GM18498 (cell line): Measurements from ENCODE around the gene HMGN5.
A peak's percentile ranks its signal among the peaks of the same experiment; 100 is the strongest.

Experiments
- ATAC-seq: cut with Tn5 transposase; IDR thresholded peaks from one replicate; pipeline ENCODE4 v1.9.1; 2021; ENCODE audit warnings: mild to moderate bottlenecking, moderate library complexity; ENCODE audit not compliant: unreplicated experiment

The HMGN5 gene

DNA sequence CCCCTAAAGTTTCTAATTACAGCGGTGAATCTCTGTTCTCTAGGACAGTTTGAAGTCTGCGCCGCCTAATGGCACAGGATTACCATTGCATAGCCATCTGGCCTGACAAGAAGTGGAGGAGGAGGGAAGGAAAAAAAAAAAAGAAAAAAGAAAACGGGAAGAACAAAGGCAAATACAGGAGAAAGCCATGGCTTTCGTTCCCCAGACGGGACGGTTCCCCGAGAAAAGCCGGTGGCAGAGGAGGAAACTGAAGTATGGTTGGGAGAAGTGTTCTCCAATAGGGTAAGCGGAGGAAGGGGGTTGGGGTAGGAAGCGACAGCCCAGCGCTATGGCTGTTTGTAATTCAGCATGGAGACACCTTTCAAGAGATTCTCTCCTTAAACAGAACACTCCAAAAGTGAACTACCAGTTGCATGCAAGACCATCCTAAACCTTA, 80.8 kb downstream of the HMGN5 start:
- ATAC-seq: peak; percentile 63

DNA sequence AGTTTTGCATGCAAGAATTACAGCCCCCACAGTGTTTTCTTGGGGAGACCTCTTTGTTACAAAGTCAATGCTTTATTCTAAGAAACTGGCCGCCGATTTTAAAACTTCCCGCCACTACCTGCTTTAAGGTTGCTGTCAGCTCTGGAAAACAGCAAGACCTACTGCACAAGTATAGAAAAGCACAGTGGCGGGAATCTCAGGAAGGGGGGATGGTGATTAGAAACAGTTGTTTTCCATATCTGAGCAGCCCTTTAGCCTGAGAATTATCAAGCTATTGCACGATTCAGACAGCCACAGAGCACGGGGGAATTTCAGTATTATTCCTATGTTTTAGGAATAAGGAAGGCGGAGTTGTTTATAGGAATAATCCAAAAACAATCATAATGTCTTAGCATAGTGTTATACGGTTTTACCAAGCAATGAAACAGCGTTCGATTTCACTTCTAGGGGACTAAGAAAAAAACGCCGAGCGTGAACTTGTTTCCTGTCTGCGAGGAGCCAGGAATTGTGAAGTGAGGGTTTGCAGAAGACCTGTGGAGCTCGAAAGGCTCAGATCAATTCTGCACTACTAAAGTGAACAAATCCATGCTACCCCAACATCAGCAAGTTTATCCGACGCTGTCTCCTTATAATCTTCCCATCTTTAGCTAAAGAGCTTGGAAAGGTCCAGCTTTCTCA, 81.3 kb downstream of the HMGN5 start:
- peak; percentile 31 for ATAC-seq

DNA sequence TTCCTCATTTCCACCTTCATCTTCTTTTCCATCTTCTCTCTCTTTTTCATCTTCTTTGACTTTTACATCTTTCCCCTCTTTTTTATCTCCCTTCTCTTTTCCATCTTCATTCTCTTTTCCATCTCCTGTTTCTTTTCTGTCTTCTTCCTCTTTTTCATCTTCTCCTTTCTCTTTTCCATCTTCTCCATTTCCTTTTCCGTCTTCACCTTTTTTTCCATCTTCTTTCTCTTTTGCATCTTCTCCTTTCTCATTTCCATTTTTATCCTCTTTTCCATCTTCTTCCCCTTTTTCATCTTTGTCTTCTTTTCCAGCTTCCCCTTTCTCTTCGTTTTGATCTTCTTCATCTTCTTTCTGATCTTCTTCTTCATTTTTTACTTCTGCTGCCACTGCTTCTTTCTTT, 87.0 kb downstream of the HMGN5 start:
- no peak for ATAC-seq

DNA sequence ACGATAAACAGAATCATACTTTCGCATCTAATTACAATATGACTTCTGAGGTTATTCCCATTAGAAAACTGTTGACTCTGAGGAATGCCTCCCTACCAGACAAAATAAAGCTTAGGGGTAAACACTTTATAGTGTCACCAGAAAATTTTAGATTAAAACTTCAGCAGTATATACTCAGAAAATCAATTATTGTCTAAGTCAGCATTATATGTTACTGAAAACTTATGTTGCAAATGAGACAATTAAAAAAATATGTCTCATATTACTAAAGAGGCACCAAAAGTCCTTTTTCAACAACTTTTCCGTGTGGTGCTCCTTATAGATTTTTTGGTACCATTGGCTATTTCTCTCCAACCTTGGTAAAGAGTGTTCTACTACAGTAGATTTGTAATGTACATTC, 91.4 kb downstream of the HMGN5 start:
- no peak for ATAC-seq

DNA sequence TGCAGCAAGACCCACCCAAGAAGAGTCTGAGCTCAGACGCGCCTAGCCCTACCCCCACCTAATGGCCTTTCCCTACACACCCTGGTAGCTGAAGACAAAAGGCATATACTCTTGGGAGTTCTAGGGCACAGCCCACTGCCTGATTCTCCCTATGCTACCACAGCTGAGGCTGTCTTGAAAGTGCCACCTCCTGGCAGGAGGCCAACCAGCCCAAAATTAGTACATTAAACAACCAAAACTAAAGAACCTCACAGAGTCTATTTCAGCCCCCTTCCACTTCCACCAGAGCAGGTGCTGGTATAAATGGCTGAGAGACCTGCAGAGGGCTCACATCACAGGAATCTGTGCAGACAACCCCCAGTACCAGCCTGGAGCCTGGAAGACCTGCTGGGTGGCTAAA, 119.1 kb downstream of the HMGN5 start:
- ATAC-seq: no peak
